ENCODE measurements around the gene UBE2G2.

- TF ChIP-seq POLR2AphosphoS5 (IDR thresholded peaks at IDR 0.05; ENCODE audit: low read depth) (no peak), CTCF (IDR thresholded peaks at IDR 0.05; ENCODE audit: insufficient read depth, low read length) (no peak), REST (IDR thresholded peaks at IDR 0.05; ENCODE audit: insufficient replicate concordance, low read depth) (no peak), SPI1 (IDR thresholded peaks at IDR 0.05; ENCODE audit: borderline replicate concordance, low read depth) (no peak), GABPA (IDR thresholded peaks at IDR 0.05; ENCODE audit: low read depth) (no peak)
These were observed 26.9 kb upstream of the UBE2G2 start for GRCh38 chr21:44828362-44829056.
